SK-N-SH (cell line): ENCODE measurements around the gene EXOC4. TPM values are rescaled to one million over a fixed set of nuclear protein-coding genes. Genes with fewer than 3 reads are reported as not detected.

Experiments
- CTCF ChIA-PET: fragments of 300-600, 350-600 bp; formaldehyde crosslinking; extraction: SDS; loops from one replicate; lab custom pipeline; 2021; lab: Yijun Ruan, JAX
- POLR2A ChIA-PET: fragments of 350-600 bp; sonication (Branson Sonifier 250); formaldehyde crosslinking; extraction: SDS; loops from one replicate; lab custom pipeline; 2020; ENCODE audit warnings: antibody characterized with exemption, inconsistent platforms; lab: Yijun Ruan, JAX
- DNase-seq: peaks from one replicate; pipeline ENCODE4 v3.0.0; 2012
- H2AFZ ChIP-seq: fragments of 200-600 bp; sonication (generic); 2 replicates; pipeline ENCODE4 v1.8.1; 2016; ENCODE audit warnings: antibody characterized with exemption, mild to moderate bottlenecking, low read depth
- H3F3A ChIP-seq: fragments of 200-600 bp; sonication (generic); replicated peaks from 2 replicates; pipeline ENCODE3; 2016; ENCODE audit warnings: antibody characterized with exemption, mild to moderate bottlenecking; ENCODE audit not compliant: insufficient read depth
- H3K27ac ChIP-seq, 2 experiments: fragments of 200-500 bp in 1 of 2; fragments of 200-600 bp in 1 of 2; sonication (Bioruptor generic) in 1 of 2; sonication (generic), shearing (Covaris generic) in 1 of 2; 2 replicates each; pipeline versions ENCODE4 v1.5.1 to v1.6.1; 2014 to 2016; ENCODE audit warnings: low read depth in 2 of 2, inconsistent platforms in 1 of 2, low read length in 1 of 2, mild to moderate bottlenecking in 1 of 2, mixed read lengths in 1 of 2
- H3K27me3 ChIP-seq: fragments of 200-600 bp; sonication (generic), shearing (Covaris generic); 2 replicates; pipeline ENCODE4 v1.6.1; 2016; ENCODE audit warnings: mixed run types; ENCODE audit not compliant: insufficient read depth
- H3K36me3 ChIP-seq, 2 experiments: fragments of 200-500 bp in 1 of 2; fragments of 200-600 bp in 1 of 2; sonication (Bioruptor generic) in 1 of 2; sonication (generic) in 1 of 2; replicated peaks in 1 of 2; 2 replicates each; pipeline versions ENCODE3 to v1.5.1; 2014 to 2016; ENCODE audit warnings: low read length in 1 of 2, mild to moderate bottlenecking in 1 of 2; ENCODE audit not compliant: insufficient read depth in 2 of 2, control insufficient read depth in 1 of 2
- H3K4me1 ChIP-seq, 2 experiments: fragments of 200-500 bp in 1 of 2; fragments of 200-600 bp in 1 of 2; sonication (Bioruptor generic) in 1 of 2; sonication (generic), shearing (Covaris generic) in 1 of 2; 2 replicates each; pipeline versions ENCODE4 v1.5.1 to v1.6.1; 2014 to 2016; ENCODE audit warnings: low read depth in 1 of 2, low read length in 1 of 2, mixed run types in 1 of 2; ENCODE audit not compliant: insufficient read depth in 2 of 2, control insufficient read depth in 1 of 2
- H3K4me2 ChIP-seq: fragments of 200-600 bp; sonication (generic), shearing (Covaris generic); 2 replicates; pipeline ENCODE4 v1.6.1; 2017; ENCODE audit warnings: mixed run types
- H3K4me3 ChIP-seq, 2 experiments: fragments of 200-500 bp in 1 of 2; fragments of 200-600 bp in 1 of 2; sonication (Bioruptor generic) in 1 of 2; sonication (generic), shearing (Covaris generic) in 1 of 2; 2 replicates each; pipeline versions ENCODE4 v1.5.1 to v1.8.1; 2014 to 2016; ENCODE audit warnings: low read depth in 2 of 2, inconsistent platforms in 1 of 2, low read length in 1 of 2, mild to moderate bottlenecking in 1 of 2, mixed read lengths in 1 of 2, moderate library complexity in 1 of 2
- H3K79me2 ChIP-seq: fragments of 200-600 bp; sonication (generic); 2 replicates; pipeline ENCODE4 v1.8.1; 2017; ENCODE audit warnings: mild to moderate bottlenecking; ENCODE audit not compliant: insufficient read depth
- H3K9ac ChIP-seq: fragments of 200-600 bp; sonication (generic); 2 replicates; pipeline ENCODE4 v1.6.1; 2017; ENCODE audit warnings: mixed run types
- H3K9me2 ChIP-seq: fragments of 200-600 bp; sonication (generic); 2 replicates; pipeline ENCODE4 v1.6.1; 2017; ENCODE audit warnings: mixed run types
- H3K9me3 ChIP-seq: fragments of 200-600 bp; sonication (generic); 2 replicates; pipeline ENCODE4 v1.6.1; 2017; ENCODE audit warnings: mixed run types, mild to moderate bottlenecking, moderate library complexity
- H4K20me1 ChIP-seq: fragments of 200-600 bp; sonication (generic); 2 replicates; pipeline ENCODE4 v1.6.1; 2017; ENCODE audit warnings: mild to moderate bottlenecking, mixed run types; ENCODE audit not compliant: insufficient read depth
- CHD2 ChIP-seq: fragments of 150-350 bp; IDR thresholded peaks from 2 replicates; pipeline ENCODE4 v1.6.1; 2018; ENCODE audit warnings: low read length; ENCODE audit not compliant: partially characterized antibody
- FOSL2 ChIP-seq: IDR thresholded peaks from 2 replicates; pipeline ENCODE4 v1.4.0; 2012; ENCODE audit warnings: low read depth, mild to moderate bottlenecking, moderate library complexity, borderline replicate concordance
- FOXJ3 ChIP-seq: sonication (generic); formaldehyde crosslinking; IDR thresholded peaks from 2 replicates; pipeline ENCODE4 v1.5.1; 2020; ENCODE audit warnings: mild to moderate bottlenecking, missing genetic modification reagents
- FOXM1 ChIP-seq: IDR thresholded peaks from 2 replicates; pipeline ENCODE4 v1.4.0; 2012; ENCODE audit warnings: low read depth, mild to moderate bottlenecking
- GABPA ChIP-seq: IDR thresholded peaks from 2 replicates; pipeline ENCODE4 v1.4.0; 2012; ENCODE audit warnings: low read depth, mild to moderate bottlenecking
- GATA2 ChIP-seq: sonication (generic); formaldehyde crosslinking; IDR thresholded peaks from 2 replicates; pipeline ENCODE4 v1.5.0; 2020; ENCODE audit warnings: mild to moderate bottlenecking, missing genetic modification reagents
- MAX ChIP-seq: IDR thresholded peaks from 2 replicates; pipeline ENCODE4 v1.4.0; 2012; ENCODE audit warnings: low read depth
- POLR2AphosphoS5 ChIP-seq: IDR thresholded peaks from 2 replicates; pipeline ENCODE4 v1.6.1; 2012; ENCODE audit warnings: low read depth, low read length
- RAD21 ChIP-seq: IDR thresholded peaks from 2 replicates; pipeline ENCODE4 v1.6.1; 2012; ENCODE audit warnings: mild to moderate bottlenecking, low read length
- RCOR1 ChIP-seq: fragments of 150-350 bp; IDR thresholded peaks from 2 replicates; pipeline ENCODE4 v1.6.1; 2017; ENCODE audit warnings: antibody characterized with exemption, low read length
- REST ChIP-seq: IDR thresholded peaks from 2 replicates; pipeline ENCODE4 v1.6.1; 2012; ENCODE audit warnings: mild to moderate bottlenecking, low read depth, low read length, moderate library complexity
- RFX5 ChIP-seq: IDR thresholded peaks from 2 replicates; pipeline ENCODE4 v1.6.1; 2012; ENCODE audit warnings: mild to moderate bottlenecking, improper control_type of control experiment, low read length
- SIN3A ChIP-seq: IDR thresholded peaks from 2 replicates; pipeline ENCODE4 v1.6.1; 2012; ENCODE audit warnings: low read depth, mild to moderate bottlenecking, low read length, moderate library complexity, borderline replicate concordance
- TEAD4 ChIP-seq: IDR thresholded peaks from 2 replicates; pipeline ENCODE4 v1.4.0; 2012; ENCODE audit warnings: mild to moderate bottlenecking, borderline replicate concordance; ENCODE audit not compliant: insufficient read depth
- USF1 ChIP-seq: IDR thresholded peaks from 2 replicates; pipeline ENCODE4 v1.4.0; 2012; ENCODE audit warnings: low read depth, borderline replicate concordance
- USF2 ChIP-seq: fragments of 150-350 bp; IDR thresholded peaks from 2 replicates; pipeline ENCODE4 v1.6.1; 2017; ENCODE audit warnings: antibody characterized with exemption, low read length, low read depth, borderline replicate concordance
- WGBS: methylation state at CpG from one replicate; pipeline ENCODE4 v1.1.6; 2017; ENCODE audit warnings: low lambda C conversion rate; 5-methylcytosine and 5-hydroxymethylcytosine counted together
- polyA plus RNA-seq, 3 experiments: library from polyadenylated mRNA; depleted of rRNA; stranded (reverse); fragments of >200 nt; gene quantifications; 2 replicates each; pipeline ENCODE4 v1.2.3, GENCODE V29; 2012
- TF ChIP-seq, protein P1 (sequence below): fragments of 200-600 bp; sonication (generic); IDR thresholded peaks from 2 replicates; pipeline ENCODE4 v1.6.1; 2017; ENCODE audit warnings: antibody characterized with exemption, mild to moderate bottlenecking, moderate library complexity
- TF ChIP-seq, protein P2 (sequence below): IDR thresholded peaks from 2 replicates; pipeline ENCODE4 v1.4.0; 2012; ENCODE audit warnings: low read depth, borderline replicate concordance

The EXOC4 gene
- polyA plus RNA-seq, 1 of the 3 experiments (the other 2 are of a cell fraction) = 37.3 TPM

GRCh38 chr7:134114992-134115391 is 862.1 kb downstream of the EXOC4 start:
- WGBS = 58% methylated on average over 4 of the region's 4 CpGs
- POLR2A ChIA-PET = no interaction called here
- TF ChIP-seq FOSL2 = no peak
- no peak for TF ChIP-seq REST
- TF ChIP-seq, protein P1, sequence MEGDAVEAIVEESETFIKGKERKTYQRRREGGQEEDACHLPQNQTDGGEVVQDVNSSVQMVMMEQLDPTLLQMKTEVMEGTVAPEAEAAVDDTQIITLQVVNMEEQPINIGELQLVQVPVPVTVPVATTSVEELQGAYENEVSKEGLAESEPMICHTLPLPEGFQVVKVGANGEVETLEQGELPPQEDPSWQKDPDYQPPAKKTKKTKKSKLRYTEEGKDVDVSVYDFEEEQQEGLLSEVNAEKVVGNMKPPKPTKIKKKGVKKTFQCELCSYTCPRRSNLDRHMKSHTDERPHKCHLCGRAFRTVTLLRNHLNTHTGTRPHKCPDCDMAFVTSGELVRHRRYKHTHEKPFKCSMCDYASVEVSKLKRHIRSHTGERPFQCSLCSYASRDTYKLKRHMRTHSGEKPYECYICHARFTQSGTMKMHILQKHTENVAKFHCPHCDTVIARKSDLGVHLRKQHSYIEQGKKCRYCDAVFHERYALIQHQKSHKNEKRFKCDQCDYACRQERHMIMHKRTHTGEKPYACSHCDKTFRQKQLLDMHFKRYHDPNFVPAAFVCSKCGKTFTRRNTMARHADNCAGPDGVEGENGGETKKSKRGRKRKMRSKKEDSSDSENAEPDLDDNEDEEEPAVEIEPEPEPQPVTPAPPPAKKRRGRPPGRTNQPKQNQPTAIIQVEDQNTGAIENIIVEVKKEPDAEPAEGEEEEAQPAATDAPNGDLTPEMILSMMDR = no peak
- no peak for TF ChIP-seq TEAD4
- TF ChIP-seq MAX = no peak
- TF ChIP-seq GATA2 (CRISPR knock-in tag) = no peak
- TF ChIP-seq RFX5 = no peak
- TF ChIP-seq FOXM1 = no peak
- no peak for TF ChIP-seq POLR2AphosphoS5
- no peak for TF ChIP-seq SIN3A
- TF ChIP-seq USF1 = no peak
- TF ChIP-seq USF2 = no peak
- no peak for TF ChIP-seq GABPA
- TF ChIP-seq RCOR1 = no peak
- TF ChIP-seq CHD2 = no peak
- TF ChIP-seq, protein P2, sequence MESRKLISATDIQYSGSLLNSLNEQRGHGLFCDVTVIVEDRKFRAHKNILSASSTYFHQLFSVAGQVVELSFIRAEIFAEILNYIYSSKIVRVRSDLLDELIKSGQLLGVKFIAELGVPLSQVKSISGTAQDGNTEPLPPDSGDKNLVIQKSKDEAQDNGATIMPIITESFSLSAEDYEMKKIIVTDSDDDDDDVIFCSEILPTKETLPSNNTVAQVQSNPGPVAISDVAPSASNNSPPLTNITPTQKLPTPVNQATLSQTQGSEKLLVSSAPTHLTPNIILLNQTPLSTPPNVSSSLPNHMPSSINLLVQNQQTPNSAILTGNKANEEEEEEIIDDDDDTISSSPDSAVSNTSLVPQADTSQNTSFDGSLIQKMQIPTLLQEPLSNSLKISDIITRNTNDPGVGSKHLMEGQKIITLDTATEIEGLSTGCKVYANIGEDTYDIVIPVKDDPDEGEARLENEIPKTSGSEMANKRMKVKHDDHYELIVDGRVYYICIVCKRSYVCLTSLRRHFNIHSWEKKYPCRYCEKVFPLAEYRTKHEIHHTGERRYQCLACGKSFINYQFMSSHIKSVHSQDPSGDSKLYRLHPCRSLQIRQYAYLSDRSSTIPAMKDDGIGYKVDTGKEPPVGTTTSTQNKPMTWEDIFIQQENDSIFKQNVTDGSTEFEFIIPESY = no peak
- no peak for TF ChIP-seq FOXJ3 (CRISPR knock-in tag)
- no peak for TF ChIP-seq RAD21
- TF ChIP-seq, all 33 proteins: peak for 0

More at GRCh38 chr7:134114992-134115391, 862.1 kb downstream of the EXOC4 start:
- H4K20me1 ChIP-seq = no peaks in the 10 kb centered on the region
- no peaks in the 10 kb centered on the region for H3K4me1 ChIP-seq
- no peak overlapping the region for H3K4me3 ChIP-seq
- no peaks in the 10 kb centered on the region for H3K9me2 ChIP-seq
- no peaks in the 10 kb centered on the region for H3K36me3 ChIP-seq
- no peak overlapping the region for H2AFZ ChIP-seq
- no peaks in the 10 kb centered on the region for H3F3A ChIP-seq
- H3K4me2 ChIP-seq = no peak overlapping the region
- no peak overlapping the region for H3K27ac ChIP-seq
- H3K9me3 ChIP-seq = no peaks in the 10 kb centered on the region
- no peak overlapping the region for H3K9ac ChIP-seq
- CTCF ChIA-PET = interaction anchor here (0.6 kb wide), 1 partner anchor 1136 kb away, joined by 3 read pairs; no protein-coding TSS in a partner anchor
- H3K79me2 ChIP-seq = no peaks in the 10 kb centered on the region
- no peaks in the 10 kb centered on the region for H3K27me3 ChIP-seq
- DNase-seq = no peak
